Ishikawa (cell line): ENCODE data around the gene SMYD3.

Experiments
- CEBPB ChIP-seq: IDR thresholded peaks from 2 replicates; pipeline ENCODE4 v1.6.1; 2012
- EP300 ChIP-seq: IDR thresholded peaks from 2 replicates; pipeline ENCODE4 v1.6.1; 2012; ENCODE audit warnings: borderline replicate concordance
- NFIC ChIP-seq: IDR thresholded peaks from 2 replicates; pipeline ENCODE4 v1.6.1; 2012
- REST ChIP-seq: IDR thresholded peaks from 2 replicates; pipeline ENCODE4 v1.6.1; 2012; ENCODE audit warnings: low read depth, mild to moderate bottlenecking
- TCF12 ChIP-seq: IDR thresholded peaks from 2 replicates; pipeline ENCODE4 v1.6.1; 2012; ENCODE audit warnings: low read depth
- TEAD4 ChIP-seq: IDR thresholded peaks from 2 replicates; pipeline ENCODE4 v1.6.1; 2012
- TF ChIP-seq, protein P1 (sequence below): IDR thresholded peaks from 2 replicates; pipeline ENCODE4 v1.6.1; 2012

DNA sequence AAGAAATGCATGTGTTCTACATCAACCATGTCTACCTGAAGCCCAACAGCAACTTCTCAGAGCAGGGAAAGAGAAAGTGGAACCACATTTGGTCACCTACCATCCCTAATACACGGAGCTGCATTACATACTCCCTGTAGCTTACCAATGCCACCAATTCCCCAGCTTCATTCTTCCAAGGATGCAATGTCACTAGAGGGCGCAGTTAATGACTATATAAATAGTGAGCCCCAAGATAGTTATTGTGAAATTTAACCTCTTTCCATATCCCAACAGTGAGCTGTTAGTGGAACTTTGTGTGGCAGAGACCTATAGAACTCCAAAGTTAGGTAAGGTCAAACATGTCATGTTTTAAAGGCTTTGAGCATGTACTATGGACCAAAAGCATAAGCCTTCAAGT is 618.3 kb downstream of the SMYD3 start:
- TF ChIP-seq, protein P1, sequence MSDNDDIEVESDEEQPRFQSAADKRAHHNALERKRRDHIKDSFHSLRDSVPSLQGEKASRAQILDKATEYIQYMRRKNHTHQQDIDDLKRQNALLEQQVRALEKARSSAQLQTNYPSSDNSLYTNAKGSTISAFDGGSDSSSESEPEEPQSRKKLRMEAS: no peak
- TF ChIP-seq TCF12 (no peak), REST (no peak), EP300 (no peak), NFIC (no peak), CEBPB (0 out of 2 replicates have a peak, but pooled peaks have one; percentile 7), TEAD4 (no peak)
